PC-9 (cell line): ENCODE results near the gene CTNNA3. TPM values are rescaled to one million over a fixed set of nuclear protein-coding genes. Genes with fewer than 3 reads are reported as not detected.

ENCODE experiments used
- BruUV-seq: library from RNA; stranded (reverse); fragments of 400-500 nt; replicated peaks from 2 replicates; lab custom pipeline; 2021; lab: Mats Ljungman, UMichigan
- CTCF ChIA-PET: fragments of 300-600 bp; sonication (Branson Sonifier 250); formaldehyde crosslinking; loops from one replicate; lab custom pipeline; 2022; ENCODE audit warnings: antibody characterized with exemption; lab: Charles Lee
- POLR2A ChIA-PET: fragments of 300-600 bp; sonication (Branson Sonifier 250); formaldehyde crosslinking; loops from one replicate; lab custom pipeline; 2022; ENCODE audit warnings: antibody characterized with exemption; ENCODE audit not compliant: unreplicated experiment; lab: Charles Lee
- DNase-seq, 2 experiments: peaks; one replicate each; pipeline versions ENCODE4 v3.0.0 to v3.0.0-alpha.2; 2015 to 2022; ENCODE audit warnings: mixed read lengths in 1 of 2
- H2AFZ ChIP-seq: fragments of 200-600 bp; sonication (generic); 2 replicates; pipeline ENCODE4 v1.8.1; 2017; ENCODE audit warnings: antibody characterized with exemption
- H3F3A ChIP-seq: fragments of 200-600 bp; sonication (generic); 2 replicates; pipeline ENCODE4 v1.8.1; 2017; ENCODE audit warnings: antibody characterized with exemption, mild to moderate bottlenecking, low read depth; ENCODE audit not compliant: insufficient read depth
- H3K27ac ChIP-seq: fragments of 200-600 bp; sonication (generic); 2 replicates; pipeline ENCODE4 v1.6.1; 2016; ENCODE audit warnings: mixed run types
- H3K27me3 ChIP-seq: fragments of 200-600 bp; sonication (generic); 2 replicates; pipeline ENCODE4 v1.6.1; 2016; ENCODE audit warnings: low read depth, mixed run types; ENCODE audit not compliant: insufficient read depth
- H3K36me3 ChIP-seq: fragments of 200-600 bp; sonication (generic); 2 replicates; pipeline ENCODE4 v1.6.1; 2016; ENCODE audit warnings: low read depth, mixed run types
- H3K4me1 ChIP-seq: fragments of 200-600 bp; sonication (generic); replicated peaks from 2 replicates; pipeline ENCODE4 v1.6.1; 2016; ENCODE audit warnings: mixed run types; ENCODE audit not compliant: insufficient read depth
- H3K4me2 ChIP-seq: fragments of 200-600 bp; sonication (generic); 2 replicates; pipeline ENCODE4 v1.6.1; 2017; ENCODE audit warnings: mixed run types
- H3K4me3 ChIP-seq: fragments of 200-600 bp; sonication (generic); 2 replicates; pipeline ENCODE4 v1.6.1; 2016; ENCODE audit warnings: mixed run types
- H3K79me2 ChIP-seq: fragments of 200-600 bp; sonication (generic); 2 replicates; pipeline ENCODE4 v1.6.1; 2017; ENCODE audit warnings: low read depth, mixed run types
- H3K9me2 ChIP-seq: fragments of 200-600 bp; sonication (generic); 2 replicates; pipeline ENCODE4 v1.8.1; 2017; ENCODE audit warnings: mild to moderate bottlenecking; ENCODE audit not compliant: insufficient read depth
- H3K9me3 ChIP-seq: fragments of 200-600 bp; sonication (generic); 2 replicates; pipeline ENCODE4 v1.8.1; 2016; ENCODE audit warnings: low read depth; ENCODE audit not compliant: insufficient read depth
- H4K20me1 ChIP-seq: fragments of 200-600 bp; sonication (generic); 2 replicates; pipeline ENCODE4 v1.8.1; 2017; ENCODE audit not compliant: insufficient read depth
- CTCF ChIP-seq: fragments of 200-600 bp; sonication (generic); conservative IDR thresholded peaks from 2 replicates; pipeline ENCODE4 v1.6.1; 2017; ENCODE audit warnings: mixed run types, antibody characterized with exemption, mild to moderate bottlenecking, moderate library complexity
- EZH2 ChIP-seq: fragments of 200-600 bp; sonication (generic); IDR thresholded peaks from 2 replicates; pipeline ENCODE4 v1.8.0; 2017; ENCODE audit warnings: antibody characterized with exemption, low read depth
- intact Hi-C: fragments of 100-400 bp; cut with micrococcal nuclease; formaldehyde crosslinking; loops from one replicate; pipeline ENCODE4 v1.10.0; 2022; ENCODE audit not compliant: unreplicated experiment
- total RNA-seq: library from RNA; stranded (reverse); gene quantifications from 2 replicates; pipeline ENCODE4 v1.2.3, GENCODE V29; 2021

The CTNNA3 gene
- total RNA-seq, 1 experiment from 2014 or later, result not detected

DNA sequence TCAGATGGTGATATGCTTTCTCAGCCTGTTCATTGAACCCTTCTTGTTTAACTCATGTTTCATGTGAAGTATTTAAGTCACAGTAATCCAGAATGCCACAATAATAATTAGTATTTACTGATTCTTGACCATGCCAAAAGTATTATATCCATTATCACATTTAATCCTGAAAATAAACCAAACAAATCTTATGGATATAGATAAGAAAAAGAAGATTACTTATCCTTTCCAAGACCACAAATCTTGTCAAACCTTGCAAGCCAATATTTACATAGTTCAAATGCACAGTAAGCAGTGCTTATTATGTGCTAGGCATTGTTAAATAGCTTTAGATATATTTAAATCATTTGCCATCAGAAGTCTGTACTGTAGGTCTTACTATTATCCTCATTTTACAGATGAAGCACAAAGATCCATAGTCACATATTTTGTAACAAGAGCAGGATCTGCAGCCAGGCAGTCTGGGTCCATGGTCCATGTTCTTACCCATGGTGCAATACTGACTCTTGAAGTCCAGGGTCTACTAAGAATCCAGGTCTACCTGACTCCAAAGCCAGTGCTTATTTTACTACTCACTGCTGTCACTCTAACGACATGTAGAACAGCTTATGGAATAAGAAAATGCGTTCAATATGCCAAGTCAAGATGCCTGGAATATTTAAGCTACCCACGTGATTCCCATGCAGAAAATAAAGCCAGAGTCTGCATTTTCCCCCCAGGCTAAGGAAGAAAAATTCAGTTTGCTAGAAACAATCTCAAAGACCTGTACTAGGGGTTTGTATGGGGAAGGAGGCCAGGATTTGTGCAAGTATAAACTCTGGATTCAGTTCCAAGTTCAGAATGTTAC lies 1755.0 kb downstream of the CTNNA3 start:
- no TSS peak for BruUV-seq
- ChIA-PET POLR2A (no interaction called here), CTCF (no interaction called here)
- H3K4me1 ChIP-seq, result no peaks in the 10 kb centered on the region
- intact Hi-C loops, result no loop called here
- H4K20me1 ChIP-seq, result no peaks in the 10 kb centered on the region
- TF ChIP-seq EZH2 (no peak), CTCF (no peak)
- H3K79me2 ChIP-seq, result no peaks in the 10 kb centered on the region
- no peak overlapping the region for H3K4me3 ChIP-seq
- no peaks in the 10 kb centered on the region for H3K9me3 ChIP-seq
- H3K4me2 ChIP-seq, result no peak overlapping the region
- no peaks in the 10 kb centered on the region for H3F3A ChIP-seq
- no peaks in the 10 kb centered on the region for H3K36me3 ChIP-seq
- H3K27ac ChIP-seq, result no peak overlapping the region
- H3K27me3 ChIP-seq, result no peaks in the 10 kb centered on the region
- H3K9me2 ChIP-seq, result 0 out of 2 replicates have a peak, but pooled peaks cover 5% of the 10 kb centered on the region
- DNase-seq, result no peak
- no peak overlapping the region for H2AFZ ChIP-seq

- Histone ChIP-seq H3K79me2 (no peaks in the 10 kb centered on the region), H4K20me1 (no peaks in the 10 kb centered on the region), H3K9me3 (no peaks in the 10 kb centered on the region), H3K4me3 (no peak overlapping the region), H2AFZ (no peak overlapping the region), H3K9me2 (0 out of 2 replicates have a peak, but pooled peaks cover 5% of the 10 kb centered on the region), H3F3A (no peaks in the 10 kb centered on the region), H3K27me3 (no peaks in the 10 kb centered on the region), H3K4me2 (no peak overlapping the region), H3K27ac (no peak overlapping the region), H3K4me1 (no peaks in the 10 kb centered on the region), H3K36me3 (no peaks in the 10 kb centered on the region)
- BruUV-seq, result no TSS peak
- no peak for DNase-seq
- TF ChIP-seq EZH2, result no peak
- no peak for TF ChIP-seq CTCF
- CTCF ChIA-PET, result no interaction called here
- POLR2A ChIA-PET, result no interaction called here
- intact Hi-C loops, result no loop called here
Measured at GRCh38 chr10:65940105-65940504, 1755.9 kb downstream of the CTNNA3 start.

- CTCF ChIA-PET, result no interaction called here
- no peak overlapping the region for H3K4me3 ChIP-seq
- peaks cover 7% of the 10 kb centered on the region; the same call in 1 of the 2 replicates for H3K9me2 ChIP-seq
- BruUV-seq, result no TSS peak
- TF ChIP-seq EZH2 (no peak), CTCF (no peak)
- no peaks in the 10 kb centered on the region for H3K27me3 ChIP-seq
- H3K36me3 ChIP-seq, result no peaks in the 10 kb centered on the region
- intact Hi-C loops, result no loop called here
- H3K27ac ChIP-seq, result no peak overlapping the region
- H3K4me1 ChIP-seq, result no peaks in the 10 kb centered on the region
- H3F3A ChIP-seq, result no peaks in the 10 kb centered on the region
- POLR2A ChIA-PET, result no interaction called here
- H3K9me3 ChIP-seq, result no peaks in the 10 kb centered on the region
- no peak overlapping the region for H3K4me2 ChIP-seq
- DNase-seq, result no peak
- H4K20me1 ChIP-seq, result no peaks in the 10 kb centered on the region
- no peak overlapping the region for H2AFZ ChIP-seq
- H3K79me2 ChIP-seq, result no peaks in the 10 kb centered on the region
Measured at GRCh38 chr10:65931291-65932070, 1764.5 kb downstream of the CTNNA3 start.
